IMR-90 (cell line): ENCODE data around the gene IL19. TPM values are rescaled to one million over a fixed set of nuclear protein-coding genes. Genes with fewer than 3 reads are reported as not detected.

Experiments used
- ATAC-seq: fragments of 200-7000 bp; cut with Tn5 transposase; 2 replicates; pipeline ENCODE4 v1.9.1; 2020; ENCODE audit warnings: low read depth, mild to moderate bottlenecking, moderate library complexity
- BruUV-seq: library from RNA; stranded (reverse); fragments of 400-500 nt; replicated peaks from 2 replicates; lab custom pipeline; 2021; lab: Mats Ljungman, UMichigan
- CTCF ChIA-PET: fragments of 300-600 bp; formaldehyde crosslinking; extraction: SDS; loops from one replicate; lab custom pipeline; 2021; ENCODE audit warnings: antibody characterized with exemption; lab: Yijun Ruan, JAX
- POLR2A ChIA-PET: fragments of 300-600 bp; sonication (Branson Sonifier 250); formaldehyde crosslinking; loops from one replicate; lab custom pipeline; 2022; ENCODE audit warnings: antibody characterized with exemption; ENCODE audit not compliant: unreplicated experiment; lab: Charles Lee
- DNase-seq: peaks from one replicate; pipeline ENCODE4 v3.0.0; 2013
- H2AFZ ChIP-seq: replicated peaks from 2 replicates; pipeline ENCODE3; 2013; ENCODE audit warnings: low read length, mild to moderate bottlenecking; ENCODE audit not compliant: poor library complexity
- H2AK5ac ChIP-seq: 2 replicates; pipeline ENCODE4 v1.6.1; 2013; ENCODE audit warnings: low read depth, low read length, inconsistent platforms
- H2AK9ac ChIP-seq: replicated peaks from 2 replicates; pipeline ENCODE3; 2013; ENCODE audit warnings: mild to moderate bottlenecking, low read depth, low read length, moderate library complexity; ENCODE audit not compliant: poor library complexity
- H2BK120ac ChIP-seq: 2 replicates; pipeline ENCODE4 v1.6.1; 2013; ENCODE audit warnings: low read depth, low read length, inconsistent platforms
- H2BK15ac ChIP-seq: 3 replicates; pipeline ENCODE4 v1.6.1; 2013; ENCODE audit warnings: low read depth, low read length, inconsistent platforms
- H2BK20ac ChIP-seq: 2 replicates; pipeline ENCODE4 v1.6.1; 2013; ENCODE audit warnings: low read depth, mild to moderate bottlenecking, inconsistent platforms, low read length, moderate library complexity
- H2BK5ac ChIP-seq: 2 replicates; pipeline ENCODE4 v1.6.1; 2013; ENCODE audit warnings: mild to moderate bottlenecking, low read depth, low read length, inconsistent platforms; ENCODE audit not compliant: poor library complexity, severe bottlenecking
- H3K14ac ChIP-seq: replicated peaks from 2 replicates; pipeline ENCODE4 v1.6.1; 2013; ENCODE audit warnings: low read depth, low read length, inconsistent platforms
- H3K18ac ChIP-seq: 2 replicates; pipeline ENCODE4 v1.6.1; 2013; ENCODE audit warnings: low read depth, low read length, control low read depth
- H3K23ac ChIP-seq: 2 replicates; pipeline ENCODE4 v1.6.1; 2013; ENCODE audit warnings: low read depth, low read length, inconsistent platforms
- H3K27ac ChIP-seq: 2 replicates; pipeline ENCODE4 v1.5.1; 2013; ENCODE audit warnings: mild to moderate bottlenecking, control low read depth, low read length; ENCODE audit not compliant: insufficient read depth
- H3K27me3 ChIP-seq: 2 replicates; pipeline ENCODE4 v1.6.1; 2013; ENCODE audit warnings: low read length; ENCODE audit not compliant: control insufficient read depth, insufficient read depth
- H3K36me3 ChIP-seq: 2 replicates; pipeline ENCODE4 v1.6.1; 2013; ENCODE audit warnings: low read length, mixed read lengths; ENCODE audit not compliant: control insufficient read depth, insufficient read depth
- H3K4ac ChIP-seq: 2 replicates; pipeline ENCODE4 v1.6.1; 2013; ENCODE audit warnings: low read depth, low read length, inconsistent platforms
- H3K4me1 ChIP-seq: 2 replicates; pipeline ENCODE4 v1.6.1; 2013; ENCODE audit warnings: low read length, mixed read lengths; ENCODE audit not compliant: control insufficient read depth, insufficient read depth
- H3K4me2 ChIP-seq: 2 replicates; pipeline ENCODE4 v1.6.1; 2013; ENCODE audit warnings: low read depth, mild to moderate bottlenecking, control low read depth, low read length, moderate library complexity
- H3K4me3 ChIP-seq: 2 replicates; pipeline ENCODE4 v1.5.1; 2013; ENCODE audit warnings: low read depth, mild to moderate bottlenecking, control low read depth, low read length, moderate library complexity; ENCODE audit not compliant: insufficient read depth
- H3K56ac ChIP-seq: 2 replicates; pipeline ENCODE4 v1.6.1; 2013; ENCODE audit warnings: low read length, inconsistent platforms; ENCODE audit not compliant: insufficient read depth; ENCODE audit errors: extremely low read depth
- H3K79me1 ChIP-seq, 2 experiments: 2 replicates each; pipeline ENCODE4 v1.6.1; 2013; ENCODE audit warnings: low read length in 2 of 2, inconsistent platforms in 1 of 2, low read depth in 1 of 2
- H3K9ac ChIP-seq: 2 replicates; pipeline ENCODE4 v1.6.1; 2013; ENCODE audit warnings: low read depth, low read length, control low read depth
- H3K9me1 ChIP-seq: 2 replicates; pipeline ENCODE4 v1.6.1; 2013; ENCODE audit warnings: low read length, inconsistent platforms; ENCODE audit not compliant: insufficient read depth
- H3K9me3 ChIP-seq: 2 replicates; pipeline ENCODE4 v1.6.1; 2013; ENCODE audit warnings: low read length; ENCODE audit not compliant: control insufficient read depth, insufficient read depth
- H4K20me1 ChIP-seq: 2 replicates; pipeline ENCODE4 v1.6.1; 2013; ENCODE audit warnings: low read length, inconsistent platforms; ENCODE audit not compliant: insufficient read depth
- H4K5ac ChIP-seq: 2 replicates; pipeline ENCODE4 v1.6.1; 2013; ENCODE audit warnings: mild to moderate bottlenecking, low read depth, low read length, control low read depth
- H4K8ac ChIP-seq, 2 experiments: 2 replicates each; pipeline ENCODE4 v1.6.1; 2013; ENCODE audit warnings: low read depth in 2 of 2, low read length in 2 of 2, control low read depth in 1 of 2, inconsistent platforms in 1 of 2
- H4K91ac ChIP-seq: 2 replicates; pipeline ENCODE4 v1.6.1; 2013; ENCODE audit warnings: low read depth, low read length, inconsistent platforms; ENCODE audit not compliant: insufficient read depth
- BHLHE40 ChIP-seq: fragments of 150-350 bp; IDR thresholded peaks from 2 replicates; pipeline ENCODE4 v1.6.1; 2016; ENCODE audit warnings: mild to moderate bottlenecking, low read depth, low read length
- CEBPB ChIP-seq: IDR thresholded peaks from 2 replicates; pipeline ENCODE4 v1.6.1; 2012; ENCODE audit warnings: low read depth, low read length, improper control_type of control experiment
- CHD1 ChIP-seq: IDR thresholded peaks from 2 replicates; pipeline ENCODE4 v1.6.1; 2012; ENCODE audit warnings: low read depth, low read length, improper control_type of control experiment
- FOS ChIP-seq: fragments of 150-350 bp; IDR thresholded peaks from 2 replicates; pipeline ENCODE4 v1.6.1; 2016; ENCODE audit warnings: low read depth, low read length
- MAFK ChIP-seq: IDR thresholded peaks from 2 replicates; pipeline ENCODE4 v1.6.1; 2012; ENCODE audit warnings: low read depth, low read length, improper control_type of control experiment
- MAZ ChIP-seq: IDR thresholded peaks from 2 replicates; pipeline ENCODE4 v1.6.1; 2012; ENCODE audit warnings: low read depth, mild to moderate bottlenecking, low read length, improper control_type of control experiment, moderate library complexity, borderline replicate concordance
- MXI1 ChIP-seq: IDR thresholded peaks from 2 replicates; pipeline ENCODE4 v1.6.1; 2012; ENCODE audit warnings: low read depth, mild to moderate bottlenecking, low read length, moderate library complexity, borderline replicate concordance
- NFE2L2 ChIP-seq: fragments of 150-350 bp; IDR thresholded peaks from 2 replicates; pipeline ENCODE4 v1.6.1; 2016; ENCODE audit warnings: low read depth, mild to moderate bottlenecking, low read length
- POLR2A ChIP-seq: IDR thresholded peaks from 2 replicates; pipeline ENCODE4 v1.6.1; 2012; ENCODE audit warnings: mild to moderate bottlenecking, low read depth, low read length
- RAD21 ChIP-seq: IDR thresholded peaks from 2 replicates; pipeline ENCODE4 v1.6.1; 2012; ENCODE audit warnings: low read length, improper control_type of control experiment
- RCOR1 ChIP-seq: IDR thresholded peaks from 2 replicates; pipeline ENCODE4 v1.6.1; 2012; ENCODE audit warnings: mild to moderate bottlenecking, low read length, improper control_type of control experiment; ENCODE audit not compliant: insufficient replicate concordance
- RFX5 ChIP-seq: IDR thresholded peaks from 2 replicates; pipeline ENCODE4 v1.8.0; 2012; ENCODE audit warnings: low read depth, mild to moderate bottlenecking, low read length, moderate library complexity
- SMC3 ChIP-seq: fragments of 150-350 bp; IDR thresholded peaks from 2 replicates; pipeline ENCODE4 v1.6.1; 2016; ENCODE audit warnings: low read depth, mild to moderate bottlenecking, antibody characterized with exemption, low read length, moderate library complexity
- dilution Hi-C: fragments of 300-500 bp; cut with HindIII; formaldehyde crosslinking; loops from one replicate; pipeline ENCODE4 v1.14.3; 2018; ENCODE audit warnings: low sequenced_read_pairs; ENCODE audit not compliant: unreplicated experiment
- in situ Hi-C: fragments of 300-500 bp; cut with MboI; formaldehyde crosslinking; loops from 3 replicates; pipeline ENCODE4 v1.14.3; 2019; ENCODE audit warnings: low sequenced_read_pairs, inconsistent platforms, mixed read lengths
- intact Hi-C: fragments of 100-400 bp; cut with micrococcal nuclease; formaldehyde crosslinking; loops from 2 replicates; pipeline ENCODE4 v1.10.0; 2022
- polyA plus RNA-seq, 3 experiments: library from polyadenylated mRNA; depleted of rRNA; stranded (reverse); fragments of >200 nt; gene quantifications; 2 replicates each; pipeline ENCODE4 v1.2.3, GENCODE V29; 2012; ENCODE audit warnings: low replicate concordance in 1 of 3
- total RNA-seq: library from RNA; depleted of rRNA; stranded (reverse); fragments of >200 nt; gene quantifications from 2 replicates; pipeline ENCODE4 v1.2.3, GENCODE V29; 2012
- TF ChIP-seq, protein P1 (sequence below): fragments of 150-350 bp; IDR thresholded peaks from 2 replicates; pipeline ENCODE4 v1.6.1; 2017; ENCODE audit warnings: mild to moderate bottlenecking, antibody characterized with exemption, low read length, low read depth
- TF ChIP-seq, protein P2 (sequence below): conservative IDR thresholded peaks from 2 replicates; pipeline ENCODE4 v1.5.1; 2012; ENCODE audit warnings: mild to moderate bottlenecking, low read depth, low read length, improper control_type of control experiment
- TF ChIP-seq, protein P3 (sequence below): fragments of 150-350 bp; IDR thresholded peaks from 2 replicates; pipeline ENCODE4 v1.6.1; 2016; ENCODE audit warnings: low read depth, mild to moderate bottlenecking, low read length, moderate library complexity, borderline replicate concordance

The IL19 gene
- total and polyA plus RNA-seq, 2 of the 4 experiments (the other 2 are of a cell fraction): not detected

DNA sequence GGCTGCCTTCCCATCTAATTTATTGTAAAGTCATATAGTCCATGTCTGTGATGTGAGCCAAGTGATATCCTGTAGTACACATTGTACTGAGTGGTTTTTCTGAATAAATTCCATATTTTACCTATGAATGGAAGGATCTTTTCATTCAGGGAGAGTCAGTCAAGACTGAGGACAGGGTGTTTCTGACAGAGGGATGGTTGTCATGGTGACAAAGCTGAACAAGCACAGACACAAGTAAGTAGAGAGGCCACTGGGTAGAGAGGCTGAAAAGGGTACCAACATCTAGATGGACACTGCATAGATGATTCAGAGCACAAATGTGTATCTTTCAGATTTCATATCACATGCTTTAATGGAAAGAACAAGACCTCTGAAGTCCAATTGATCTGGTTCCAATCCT lies 72.3 kb downstream of the IL19 start:
- H3K4me3 ChIP-seq: no peak overlapping the region
- no peak overlapping the region for H2AFZ ChIP-seq
- no peak for TF ChIP-seq POLR2A
- TF ChIP-seq MXI1: no peak
- TF ChIP-seq RFX5: no peak
- TF ChIP-seq, protein P1, sequence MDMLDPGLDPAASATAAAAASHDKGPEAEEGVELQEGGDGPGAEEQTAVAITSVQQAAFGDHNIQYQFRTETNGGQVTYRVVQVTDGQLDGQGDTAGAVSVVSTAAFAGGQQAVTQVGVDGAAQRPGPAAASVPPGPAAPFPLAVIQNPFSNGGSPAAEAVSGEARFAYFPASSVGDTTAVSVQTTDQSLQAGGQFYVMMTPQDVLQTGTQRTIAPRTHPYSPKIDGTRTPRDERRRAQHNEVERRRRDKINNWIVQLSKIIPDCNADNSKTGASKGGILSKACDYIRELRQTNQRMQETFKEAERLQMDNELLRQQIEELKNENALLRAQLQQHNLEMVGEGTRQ: no peak
- no peak for TF ChIP-seq SMC3
- TF ChIP-seq BHLHE40: no peak
- TF ChIP-seq FOS: no peak
- TF ChIP-seq NFE2L2: no peak
- TF ChIP-seq, protein P2, sequence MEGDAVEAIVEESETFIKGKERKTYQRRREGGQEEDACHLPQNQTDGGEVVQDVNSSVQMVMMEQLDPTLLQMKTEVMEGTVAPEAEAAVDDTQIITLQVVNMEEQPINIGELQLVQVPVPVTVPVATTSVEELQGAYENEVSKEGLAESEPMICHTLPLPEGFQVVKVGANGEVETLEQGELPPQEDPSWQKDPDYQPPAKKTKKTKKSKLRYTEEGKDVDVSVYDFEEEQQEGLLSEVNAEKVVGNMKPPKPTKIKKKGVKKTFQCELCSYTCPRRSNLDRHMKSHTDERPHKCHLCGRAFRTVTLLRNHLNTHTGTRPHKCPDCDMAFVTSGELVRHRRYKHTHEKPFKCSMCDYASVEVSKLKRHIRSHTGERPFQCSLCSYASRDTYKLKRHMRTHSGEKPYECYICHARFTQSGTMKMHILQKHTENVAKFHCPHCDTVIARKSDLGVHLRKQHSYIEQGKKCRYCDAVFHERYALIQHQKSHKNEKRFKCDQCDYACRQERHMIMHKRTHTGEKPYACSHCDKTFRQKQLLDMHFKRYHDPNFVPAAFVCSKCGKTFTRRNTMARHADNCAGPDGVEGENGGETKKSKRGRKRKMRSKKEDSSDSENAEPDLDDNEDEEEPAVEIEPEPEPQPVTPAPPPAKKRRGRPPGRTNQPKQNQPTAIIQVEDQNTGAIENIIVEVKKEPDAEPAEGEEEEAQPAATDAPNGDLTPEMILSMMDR: no peak
- no peak for TF ChIP-seq CEBPB
- TF ChIP-seq RAD21: no peak
- no peak for TF ChIP-seq RCOR1
- no peak for TF ChIP-seq CHD1
- TF ChIP-seq, protein P3, sequence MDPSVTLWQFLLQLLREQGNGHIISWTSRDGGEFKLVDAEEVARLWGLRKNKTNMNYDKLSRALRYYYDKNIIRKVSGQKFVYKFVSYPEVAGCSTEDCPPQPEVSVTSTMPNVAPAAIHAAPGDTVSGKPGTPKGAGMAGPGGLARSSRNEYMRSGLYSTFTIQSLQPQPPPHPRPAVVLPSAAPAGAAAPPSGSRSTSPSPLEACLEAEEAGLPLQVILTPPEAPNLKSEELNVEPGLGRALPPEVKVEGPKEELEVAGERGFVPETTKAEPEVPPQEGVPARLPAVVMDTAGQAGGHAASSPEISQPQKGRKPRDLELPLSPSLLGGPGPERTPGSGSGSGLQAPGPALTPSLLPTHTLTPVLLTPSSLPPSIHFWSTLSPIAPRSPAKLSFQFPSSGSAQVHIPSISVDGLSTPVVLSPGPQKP: no peak
- TF ChIP-seq MAZ: no peak
- no peak for TF ChIP-seq MAFK
- peaks cover 11% of the 10 kb centered on the region for H3K9me1 ChIP-seq
- H4K5ac ChIP-seq: no peak overlapping the region
- peaks cover 2% of the 10 kb centered on the region; the same call in 1 of the 2 replicates for H3K27me3 ChIP-seq
- no TSS peak for BruUV-seq
- H2BK20ac ChIP-seq: no peak overlapping the region
- no peak for DNase-seq
- no peak overlapping the region for H4K91ac ChIP-seq
- CTCF ChIA-PET: no interaction called here
- H2BK15ac ChIP-seq: no peak overlapping the region
- no peak overlapping the region for H2AK9ac ChIP-seq
- ATAC-seq: no peak
- no peaks in the 10 kb centered on the region for H3K9me3 ChIP-seq
- H4K8ac ChIP-seq: no peak overlapping the region
- H3K14ac ChIP-seq: no peak overlapping the region
- no peak overlapping the region for H3K4me2 ChIP-seq
- H3K27ac ChIP-seq: no peak overlapping the region
- H3K23ac ChIP-seq: no peak overlapping the region
- H3K56ac ChIP-seq: no peak overlapping the region
- intact Hi-C loops (no loop called here), dilution Hi-C loops (no loop called here), in situ Hi-C loops (no loop called here)
- H3K36me3 ChIP-seq: no peaks in the 10 kb centered on the region
- H2AK5ac ChIP-seq: no peak overlapping the region
- no peak overlapping the region for H2BK120ac ChIP-seq
- POLR2A ChIA-PET: no interaction called here
- H4K20me1 ChIP-seq: no peaks in the 10 kb centered on the region
- no peaks in the 10 kb centered on the region for H3K79me1 ChIP-seq
- H2BK5ac ChIP-seq: no peak overlapping the region
- peaks cover 10% of the 10 kb centered on the region for H3K4me1 ChIP-seq
- H3K4ac ChIP-seq: no peak overlapping the region
- H3K9ac ChIP-seq: no peak overlapping the region
- H3K18ac ChIP-seq: no peak overlapping the region
